NK-92 treated with Interleukin-12 subunit alpha and Interleukin-12 subunit beta, amount 100 ng/mL, for 24 hours (cell line): Measurements from ENCODE around the gene COL6A1.
"Not testable (repeated sequence)": the region's sequence is repeated elsewhere in the genome, so short reads cannot be mapped to it uniquely, and the experiment has no call there.

ENCODE experiments used
- DNase-seq: peaks from one replicate; lab custom pipeline; 2025; lab: John Stamatoyannopoulos, UW

The COL6A1 gene

DNA sequence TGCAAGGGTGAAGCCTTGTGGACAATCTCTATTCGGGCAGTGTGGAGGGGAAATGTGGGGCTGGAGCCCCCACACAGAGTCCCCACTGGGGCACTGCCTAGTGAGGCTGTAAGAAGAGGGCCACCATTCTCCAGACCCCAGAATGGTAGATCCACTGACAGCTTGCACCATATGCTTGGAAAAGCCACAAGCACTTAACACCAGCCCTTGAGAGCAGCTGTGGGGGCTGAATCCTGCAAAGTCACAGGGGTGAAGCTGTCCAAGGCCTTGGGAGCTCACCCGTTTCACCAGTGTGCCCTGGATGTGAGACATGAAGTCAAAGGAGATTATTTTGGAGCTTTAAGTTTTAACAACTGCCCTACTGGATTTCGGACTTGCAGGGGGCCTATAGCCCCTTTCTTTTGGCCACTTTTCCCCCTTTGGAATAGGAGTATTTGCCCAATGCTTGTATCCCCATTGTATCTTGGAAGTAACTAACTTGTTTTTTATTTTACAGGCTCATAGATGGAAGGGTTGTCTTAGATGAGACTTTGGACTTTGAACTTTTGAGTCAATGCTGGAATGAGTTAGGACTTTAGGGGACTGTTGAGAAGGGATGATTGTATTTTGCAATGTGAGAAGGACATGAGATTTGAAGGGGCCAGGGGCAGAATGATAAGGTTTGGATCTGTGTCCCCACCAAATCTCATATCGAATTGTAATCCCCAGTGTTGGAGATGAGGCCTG lies 16.3 kb upstream of the COL6A1 start:
- DNase-seq: no peak

DNA sequence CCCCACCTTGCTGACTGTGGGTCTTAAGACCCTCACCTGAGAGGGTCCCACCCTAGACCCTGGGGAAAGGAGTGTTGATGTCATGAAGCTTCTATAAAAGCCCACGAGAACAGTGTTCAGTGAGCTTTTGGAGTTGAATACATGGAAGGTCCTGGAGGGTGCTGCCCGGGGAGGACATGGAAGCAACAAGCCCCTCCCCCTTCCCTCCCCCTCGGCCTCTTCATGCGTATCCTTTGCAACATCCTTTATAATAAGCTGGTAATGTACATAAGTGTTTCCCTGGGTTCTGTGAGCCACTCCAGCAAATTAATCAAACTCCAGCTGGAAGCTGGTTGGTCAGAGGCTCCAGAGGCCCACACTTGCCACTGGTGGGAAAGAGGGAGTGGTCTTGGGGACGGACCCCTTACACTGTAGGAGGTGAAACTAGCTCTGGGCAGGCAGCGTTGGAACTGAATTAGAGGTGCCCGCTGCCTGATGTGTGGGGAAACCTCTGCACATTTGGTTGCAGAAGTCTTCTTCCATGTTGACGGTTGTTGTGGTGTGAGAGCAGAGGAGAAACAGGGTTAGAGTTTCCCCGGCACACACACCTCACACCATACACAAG lies 14.7 kb upstream of the COL6A1 start:
- no peak for DNase-seq

GRCh38 chr21:45969921-45970673 lies 11.5 kb upstream of the COL6A1 start:
- DNase-seq: no peak

GRCh38 chr21:45970674-45971615 lies 10.6 kb upstream of the COL6A1 start:
- no peak for DNase-seq

GRCh38 chr21:45971616-45972352 lies 9.8 kb upstream of the COL6A1 start:
- DNase-seq: no peak

DNA sequence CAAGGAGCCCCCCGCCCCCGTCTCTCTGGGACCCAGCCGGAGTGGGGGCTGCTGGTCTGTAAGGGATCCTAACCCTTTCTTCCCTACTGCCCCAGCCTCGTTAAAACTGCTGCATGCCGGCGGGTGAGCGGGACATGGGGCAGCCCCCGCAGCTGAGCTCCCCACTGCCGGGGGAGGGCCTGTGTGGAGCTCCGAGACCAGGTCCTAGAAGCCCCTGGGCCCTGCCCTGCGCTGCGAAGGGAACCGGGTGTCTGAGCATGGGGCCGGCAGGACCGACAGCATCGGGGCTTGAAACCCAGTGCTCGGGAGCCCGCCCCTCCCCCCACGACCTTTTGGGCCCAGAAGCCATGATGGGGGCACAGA lies 9.2 kb upstream of the COL6A1 start:
- DNase-seq: no peak

DNA sequence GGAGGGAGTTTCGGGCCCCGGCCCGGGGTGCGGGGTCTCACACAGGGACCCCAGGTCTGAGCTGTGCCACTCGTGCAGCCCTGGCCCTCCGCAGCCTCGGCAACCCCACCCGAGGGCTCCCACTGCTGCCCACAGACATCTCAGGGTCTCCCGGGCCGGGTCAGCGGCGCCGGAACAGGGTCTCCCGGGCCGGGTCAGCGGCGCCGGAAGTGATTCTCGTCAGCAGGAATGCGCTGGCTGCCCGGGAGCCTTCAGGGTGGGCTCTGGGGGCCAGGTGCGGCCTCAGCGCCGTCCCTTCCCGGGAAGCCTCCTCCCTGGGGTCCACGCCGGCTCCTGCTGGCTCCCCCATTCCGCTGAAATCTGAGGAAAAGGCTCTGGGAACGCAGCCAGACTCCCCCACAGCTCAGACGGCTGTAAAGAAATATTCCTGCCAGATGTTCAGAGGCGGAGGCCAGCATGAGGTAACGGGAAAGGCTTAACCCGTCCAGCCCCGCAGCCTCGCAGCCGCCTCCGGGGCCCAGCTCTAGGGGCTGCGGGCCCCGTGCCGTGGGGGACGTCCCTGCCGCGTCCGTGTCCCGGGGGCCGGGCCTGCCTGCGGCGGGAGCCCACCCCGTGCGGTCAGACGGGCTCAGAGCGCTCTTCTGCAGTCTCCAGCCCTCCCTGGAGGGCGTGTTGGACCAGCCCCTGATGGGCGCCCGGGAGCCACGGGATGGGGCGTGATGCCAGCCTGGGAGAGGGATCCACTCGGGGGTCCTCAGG lies 8.7 kb upstream of the COL6A1 start:
- DNase-seq: no peak

DNA sequence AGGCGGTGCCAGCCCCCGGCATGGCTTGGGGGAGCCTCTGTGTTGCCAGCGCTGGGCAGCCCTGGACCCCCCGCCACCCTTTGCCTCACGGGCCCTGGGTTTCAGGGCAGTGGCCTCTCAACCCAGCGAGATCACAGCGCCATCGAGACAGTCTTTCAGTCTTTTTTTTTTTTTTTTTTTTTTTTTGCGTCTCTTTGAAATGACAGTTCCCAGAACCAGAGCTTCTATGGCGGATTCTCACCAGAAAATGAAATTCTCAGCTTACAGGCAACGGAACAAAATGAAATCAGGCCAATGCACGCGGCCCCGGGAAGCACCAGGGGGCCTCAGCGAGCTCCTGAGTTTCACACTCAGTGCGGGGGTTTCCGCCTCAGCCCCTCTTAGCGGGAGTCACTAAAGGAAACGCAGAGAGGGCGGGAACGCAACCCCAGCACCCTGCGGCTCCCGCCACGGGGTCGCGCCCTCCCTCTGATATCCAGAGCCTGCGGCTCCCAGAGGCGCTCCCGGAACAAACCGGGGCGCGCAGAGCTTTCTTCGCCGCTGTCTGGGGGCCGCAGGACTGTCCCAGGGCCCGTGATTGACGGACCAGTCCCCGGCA lies 8.0 kb upstream of the COL6A1 start:
- DNase-seq: no peak

DNA sequence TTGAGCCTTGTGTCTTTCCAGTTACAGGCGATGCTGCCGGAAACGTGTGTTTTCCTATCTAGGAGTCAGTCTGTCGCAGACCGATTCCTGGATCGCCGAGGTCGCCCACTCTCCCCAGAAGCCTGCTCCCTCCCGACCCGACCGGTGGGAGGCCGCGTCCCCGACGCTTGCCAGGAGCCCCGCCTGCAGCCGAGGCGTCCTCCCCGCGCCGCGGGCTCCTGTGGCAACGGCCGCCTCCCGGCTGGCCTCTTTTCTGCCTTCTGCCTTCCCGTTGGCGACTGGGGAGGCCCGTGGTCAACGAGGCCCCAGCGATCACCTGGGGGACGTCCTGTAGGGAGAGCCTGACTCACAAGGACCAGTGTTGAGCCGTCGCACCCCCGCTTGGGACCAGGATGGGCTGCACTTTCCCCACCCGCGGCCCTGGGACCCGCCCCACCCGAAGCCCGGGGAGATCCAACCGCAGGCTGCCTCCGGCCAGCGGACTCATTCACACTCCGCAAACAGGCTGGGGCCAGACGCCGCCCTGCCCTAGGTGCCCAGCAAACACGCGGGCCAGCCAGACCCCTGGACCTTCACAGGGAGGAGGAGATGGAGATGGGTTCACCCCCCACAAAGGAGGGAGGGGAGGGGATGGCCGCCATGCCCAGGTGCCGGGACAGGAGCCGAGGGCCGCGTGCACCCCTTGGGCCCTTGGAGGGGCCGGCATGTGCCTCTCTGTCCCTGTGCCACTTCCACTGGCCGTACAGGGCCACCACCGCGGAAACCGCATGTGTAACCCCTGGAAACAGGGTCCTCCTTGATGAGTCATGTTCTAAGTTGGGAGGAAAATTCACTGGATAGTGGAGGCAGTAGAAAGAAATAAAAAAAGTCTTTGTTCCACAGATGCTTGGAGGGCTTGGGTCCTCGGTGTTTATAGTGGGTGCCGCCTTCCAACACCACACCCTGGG lies 7.2 kb upstream of the COL6A1 start:
- DNase-seq: no peak

- DNase-seq: no peak
Measured at GRCh38 chr21:45975020-45975666, 6.4 kb upstream of the COL6A1 start.

- DNase-seq: not testable (repeated sequence)
Measured at GRCh38 chr21:45975667-45976409, 5.7 kb upstream of the COL6A1 start.

- DNase-seq: no peak
Measured at GRCh38 chr21:45976701-45977311, 4.8 kb upstream of the COL6A1 start.

DNA sequence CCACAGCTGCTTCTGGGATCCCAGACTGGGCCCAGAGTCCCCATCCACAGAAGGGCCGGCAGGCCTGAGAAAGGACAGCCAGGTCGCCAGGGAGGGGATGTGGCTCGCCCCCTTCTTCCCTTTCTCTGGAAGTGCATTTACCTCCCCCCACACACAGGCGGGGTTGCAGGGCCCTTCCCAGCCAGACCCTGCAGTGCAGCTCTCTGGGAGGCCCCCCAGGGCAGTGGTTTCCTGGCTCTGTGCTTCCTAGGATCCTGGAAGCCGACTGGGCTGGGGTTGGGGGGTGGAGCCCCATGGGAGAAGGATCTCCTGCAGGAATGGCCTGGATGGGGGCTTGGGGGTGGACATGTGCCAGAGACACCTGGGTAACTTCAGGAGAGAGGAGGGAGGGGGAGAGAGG lies 4.2 kb upstream of the COL6A1 start:
- DNase-seq: no peak

DNA sequence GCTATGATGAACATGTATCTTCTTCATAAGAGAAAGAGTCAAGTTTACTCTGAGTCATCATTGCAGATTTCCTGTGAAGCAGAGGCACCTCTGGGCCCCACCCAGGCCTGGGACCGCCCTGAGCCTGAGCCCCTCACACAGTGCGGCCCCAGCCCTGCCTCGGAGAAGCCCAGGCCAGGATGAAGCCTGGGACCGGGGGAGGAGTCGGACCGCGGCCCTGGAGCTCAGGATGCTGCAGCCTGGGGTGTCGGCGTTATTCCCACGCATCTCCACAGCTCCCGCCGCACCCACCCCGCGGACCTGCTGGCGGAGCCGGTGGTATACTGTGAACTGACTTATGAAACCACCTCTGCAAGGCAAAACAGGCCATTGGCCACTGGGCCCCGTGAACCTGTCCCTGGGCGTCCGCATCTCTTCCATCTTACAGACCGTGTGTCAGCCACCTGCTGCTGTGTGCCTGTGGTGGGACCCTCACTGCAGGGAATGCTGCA lies 2.4 kb upstream of the COL6A1 start:
- DNase-seq: no peak

DNA sequence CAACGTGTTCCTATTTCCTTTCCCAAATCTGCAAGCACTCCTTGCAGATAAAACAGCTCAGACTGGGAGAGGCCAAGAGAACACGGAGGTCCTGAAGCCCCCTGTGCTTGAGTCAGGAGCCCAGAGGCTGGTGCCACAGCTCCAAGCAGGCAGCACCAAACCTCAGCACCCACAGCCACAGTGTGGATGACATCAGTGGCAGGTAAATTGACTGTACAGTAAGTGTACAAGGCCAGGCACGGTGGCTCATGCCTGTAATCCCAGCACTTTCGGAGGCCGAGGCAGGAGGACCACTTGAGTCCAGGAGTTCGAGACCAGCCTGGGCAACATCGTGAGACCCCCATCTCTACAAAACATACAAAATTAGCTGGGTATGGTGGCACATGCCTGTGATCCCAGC lies 1.9 kb upstream of the COL6A1 start:
- DNase-seq: no peak

- DNase-seq: no peak
Measured at GRCh38 chr21:45980271-45980670, 1.3 kb upstream of the COL6A1 start.

GRCh38 chr21:45980697-45981096 lies 873 bp upstream of the COL6A1 start:
- DNase-seq: no peak
